ELR (cell line): Measurements from ENCODE around the gene NFKB1.

Experiments used
- DNase-seq: peaks from one replicate; pipeline ENCODE4 v3.0.0-alpha.2; 2015; ENCODE audit warnings: low read depth

The NFKB1 gene

DNA sequence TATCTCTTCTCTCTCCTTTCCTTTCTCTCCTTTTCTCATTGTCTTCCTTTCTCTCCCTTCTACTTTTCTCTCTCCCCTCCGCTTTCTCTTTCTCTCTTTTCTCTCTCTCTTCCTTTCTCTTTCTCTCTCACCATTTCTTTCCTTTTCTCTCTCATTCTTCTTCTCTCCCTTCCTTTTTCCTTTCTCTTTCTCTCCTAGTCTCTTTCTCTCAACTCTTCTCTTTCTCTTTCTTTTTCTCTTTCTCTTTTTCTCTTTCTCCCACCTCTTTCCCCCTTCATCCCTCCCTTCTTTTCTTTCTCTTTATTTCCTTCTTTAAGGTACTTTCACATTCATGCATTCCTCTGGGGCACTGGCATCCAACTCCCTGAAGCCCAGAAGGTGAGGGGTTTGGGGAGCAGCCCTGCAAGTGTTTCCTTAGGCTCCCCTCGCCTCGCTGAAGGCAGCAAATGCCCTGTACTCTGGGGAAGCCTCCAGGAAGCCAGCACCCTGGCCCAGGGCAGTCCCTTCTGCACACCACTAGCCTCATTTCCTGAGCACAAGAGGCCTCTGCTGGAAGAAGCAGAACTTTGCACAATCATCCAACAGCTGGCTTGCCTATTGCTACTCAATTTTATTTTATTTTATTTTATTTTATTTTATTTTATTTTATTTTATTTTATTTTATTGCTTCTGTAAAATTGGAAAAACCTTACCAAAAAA lies 124.2 kb downstream of the NFKB1 start:
- peak; percentile 65 for DNase-seq

DNA sequence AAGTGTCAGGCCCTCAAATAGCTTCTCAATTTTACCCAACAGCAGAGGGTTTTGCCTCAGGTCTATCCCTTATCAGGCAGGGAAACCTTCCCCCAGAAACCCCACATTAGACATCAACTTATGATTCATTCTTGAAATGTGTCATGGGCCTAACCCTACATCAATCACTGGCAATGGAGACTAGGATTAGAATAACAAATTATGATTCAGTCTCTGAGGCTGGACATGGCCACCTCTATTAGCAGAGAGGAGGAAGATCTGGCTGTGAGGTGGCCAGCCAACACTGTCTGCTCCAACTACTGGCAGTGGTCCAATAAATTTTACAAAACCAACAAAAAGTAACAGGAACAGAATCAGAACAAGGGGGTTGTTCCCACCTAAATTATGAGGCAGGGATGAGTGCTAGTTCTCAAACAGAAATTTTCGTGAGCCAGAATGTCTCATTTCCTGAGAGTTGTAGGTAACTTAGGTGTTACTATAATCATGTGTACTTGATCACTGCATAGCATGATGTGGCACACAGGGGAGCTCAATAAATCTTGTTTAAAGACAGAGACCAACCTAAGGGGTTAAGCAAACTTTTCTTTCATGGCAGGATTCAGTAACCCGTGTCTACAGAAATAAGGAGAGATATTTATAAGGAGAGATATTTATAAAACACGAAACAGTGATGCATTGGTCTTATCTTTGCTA lies 126.8 kb downstream of the NFKB1 start:
- DNase-seq, result peak; percentile 83

DNA sequence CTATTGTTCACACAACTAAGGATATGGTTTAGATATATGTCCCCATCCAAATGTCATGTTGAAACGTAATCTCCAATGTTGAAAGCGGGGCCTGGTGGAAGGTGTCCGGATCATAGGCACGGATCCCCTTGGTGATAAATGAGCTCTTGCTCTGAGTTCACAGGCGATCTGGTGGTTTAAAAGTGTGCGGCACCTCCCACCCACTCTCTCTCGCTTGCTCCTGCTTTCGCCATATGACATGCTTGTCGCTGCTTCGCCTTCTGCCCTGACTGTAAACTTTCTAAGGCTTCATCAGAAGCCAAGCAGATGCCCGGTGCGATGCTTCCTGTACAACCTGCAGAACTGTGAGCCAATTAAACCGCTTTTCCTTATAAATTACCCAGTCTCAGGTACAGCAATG lies 128.5 kb downstream of the NFKB1 start:
- no peak for DNase-seq

- DNase-seq, result no peak
Observed at GRCh38 chr4:102631616-102632015, 130.5 kb downstream of the NFKB1 start.

DNA sequence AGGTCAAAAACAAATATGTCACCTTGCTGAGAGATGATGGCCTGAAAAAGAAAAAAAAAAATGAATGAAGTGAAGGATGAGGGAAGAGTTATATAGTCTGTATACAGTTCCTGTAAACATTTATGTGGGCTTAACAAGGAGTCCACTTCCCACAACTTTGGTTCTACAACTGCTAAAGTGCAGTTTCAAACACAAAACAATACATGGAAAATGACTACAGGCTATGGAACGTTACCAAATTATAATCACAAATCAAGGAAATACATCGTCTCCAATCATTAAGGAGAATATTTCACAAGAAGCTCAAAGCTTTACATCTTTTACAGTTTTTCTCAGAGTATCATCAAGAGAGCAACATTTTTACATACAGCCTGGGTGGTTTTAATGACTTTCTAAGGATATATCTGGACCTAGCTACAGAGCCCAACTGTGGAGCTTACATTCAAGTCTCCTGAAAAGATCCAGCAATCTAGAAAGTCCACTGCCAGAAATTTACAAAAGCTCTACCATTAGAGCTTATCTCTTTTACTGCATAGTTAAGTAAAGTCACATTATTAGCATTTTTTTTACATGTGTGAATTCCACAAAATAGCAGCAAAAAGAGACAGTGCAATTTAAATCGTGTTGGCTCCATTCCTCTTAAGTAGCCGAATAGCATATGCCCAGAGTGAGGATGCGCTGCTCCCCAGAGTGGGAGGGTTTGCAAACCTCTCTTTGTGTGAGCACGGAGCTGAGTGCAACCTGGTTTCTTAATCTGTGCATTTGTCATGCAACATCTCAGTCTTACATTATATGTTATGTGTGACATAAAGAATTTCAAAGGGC lies 131.3 kb downstream of the NFKB1 start:
- no peak for DNase-seq

DNA sequence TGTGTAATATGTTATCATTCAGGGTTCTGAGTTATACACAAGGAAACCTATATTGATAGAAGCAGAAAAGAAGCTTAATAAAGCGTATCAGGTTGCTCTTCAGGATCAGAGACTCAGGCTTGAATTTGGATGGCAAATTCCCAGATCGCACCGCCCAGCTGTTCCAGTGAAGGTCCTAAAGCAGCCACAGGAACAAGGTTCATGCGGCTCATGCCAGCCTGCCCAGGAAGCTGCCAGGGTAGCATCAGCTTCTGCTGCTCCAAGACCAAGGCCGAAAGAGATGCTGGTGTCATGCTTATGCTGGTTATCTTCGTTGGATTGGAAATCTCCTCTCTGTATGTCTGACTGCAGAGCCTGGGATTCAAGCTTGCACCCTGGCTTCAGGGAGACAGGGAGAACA lies 131.9 kb downstream of the NFKB1 start:
- DNase-seq, result no peak

DNA sequence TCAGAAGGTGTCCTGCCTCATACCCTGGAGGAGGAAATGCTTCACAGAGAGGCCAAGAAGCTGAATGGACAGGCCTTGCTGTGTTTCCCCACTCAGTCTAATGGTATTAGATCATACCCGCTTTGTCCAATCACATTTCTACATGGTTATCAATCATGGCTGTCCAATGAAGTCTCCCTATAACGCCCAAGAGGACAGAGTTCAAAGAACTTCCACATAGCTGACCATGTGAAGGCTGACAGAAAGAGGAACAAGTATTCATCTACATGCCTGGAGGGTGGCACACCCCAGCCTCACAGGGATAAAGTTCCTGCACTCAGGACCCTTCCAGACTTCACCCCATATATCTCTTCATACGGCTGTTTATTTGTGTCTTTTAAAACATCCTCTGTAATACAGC lies 136.2 kb downstream of the NFKB1 start:
- DNase-seq, result no peak

GRCh38 chr4:102638621-102639020 lies 137.5 kb downstream of the NFKB1 start:
- no peak for DNase-seq

- DNase-seq, result no peak
Observed at GRCh38 chr4:102639598-102639997, 138.4 kb downstream of the NFKB1 start.

DNA sequence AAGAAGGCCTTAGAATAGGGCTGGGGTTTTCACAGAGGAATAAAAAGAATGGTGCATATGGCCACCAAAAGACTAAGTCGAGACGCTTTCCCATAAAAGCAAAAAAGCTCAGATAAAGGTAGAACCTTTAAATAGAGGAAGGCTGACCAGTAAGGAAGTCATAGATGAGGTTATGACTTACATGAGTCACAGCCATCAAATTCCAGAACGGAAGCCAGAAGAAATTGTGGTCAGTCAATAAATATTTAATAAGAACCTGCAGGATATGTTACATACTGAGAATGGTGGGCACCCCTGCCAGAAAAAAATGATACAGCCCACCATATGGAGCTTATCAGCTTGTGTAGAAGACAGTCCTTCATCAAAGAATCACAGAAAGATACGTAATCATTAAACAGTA lies 139.5 kb downstream of the NFKB1 start:
- peak; percentile 78 for DNase-seq

GRCh38 chr4:102641793-102642192 lies 140.6 kb downstream of the NFKB1 start:
- DNase-seq, result no peak

- DNase-seq, result peak; percentile 11
Observed at GRCh38 chr4:102642631-102643298, 141.6 kb downstream of the NFKB1 start.

DNA sequence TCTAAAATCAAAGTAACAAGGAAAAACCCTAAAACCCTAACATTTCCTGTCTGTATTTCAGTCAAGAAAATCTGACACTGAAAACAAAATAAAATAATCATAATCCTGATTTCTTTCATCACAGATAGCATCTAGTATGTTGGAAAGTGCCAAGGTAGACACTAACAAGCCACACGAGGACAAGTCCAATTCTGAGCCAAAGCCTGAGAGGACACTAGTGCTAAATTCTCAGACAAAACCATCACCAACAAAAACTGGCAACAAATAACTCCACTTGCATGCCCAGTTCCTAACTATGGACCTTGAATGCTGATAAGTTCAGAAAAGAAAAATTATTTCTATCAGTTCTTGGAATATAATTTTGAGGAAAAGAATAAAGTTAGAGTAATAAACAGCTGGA lies 146.0 kb downstream of the NFKB1 start:
- DNase-seq, result no peak

- no peak for DNase-seq
Observed at GRCh38 chr4:102657206-102657605, 156.0 kb downstream of the NFKB1 start.

- DNase-seq, result peak; percentile 76
Observed at GRCh38 chr4:102663073-102663472, 161.9 kb downstream of the NFKB1 start.

- DNase-seq, result no peak
Observed at GRCh38 chr4:102665527-102665926, 164.4 kb downstream of the NFKB1 start.
